NCI-H1092 treated with DMSO at 0.1 percent for 48 hours (cell line): ENCODE measurements around the gene NLRP7.

ENCODE experiments used
- DNase-seq: peaks from one replicate; lab custom pipeline; 2025; lab: John Stamatoyannopoulos, UW

NLRP7 gene

DNA sequence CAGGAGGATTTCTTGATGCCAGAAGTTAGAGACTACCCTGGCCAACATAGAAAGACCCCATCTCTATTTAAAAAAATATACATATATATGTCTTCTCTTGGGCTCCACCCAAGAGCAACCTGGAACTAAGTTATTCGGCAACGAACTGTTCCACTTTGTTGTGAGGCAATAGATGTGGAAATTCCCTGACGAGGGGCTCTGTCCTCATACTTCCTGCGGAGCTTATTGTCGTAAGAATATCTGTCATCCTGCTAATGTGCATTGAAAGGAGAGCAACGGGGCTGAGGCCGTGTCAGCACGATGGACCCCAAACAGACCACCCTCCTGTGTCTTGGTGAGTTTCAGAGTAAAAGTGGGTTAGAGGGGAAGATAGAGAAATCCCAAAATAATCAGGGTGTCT, 73.3 kb downstream of the NLRP7 start, which contains the start of gene FCAR:
Gene FCAR (plus strand): TSS at position 246 of the 400 bp plus-strand sequence. CDS start 55 bp downstream, at position 301.
- no peak for DNase-seq
